Measurements from ENCODE around the gene MZT2B. TPM values are rescaled to one million over a fixed set of nuclear protein-coding genes. Genes with fewer than 3 reads are reported as not detected.
"Not testable (repeated sequence)": the region's sequence is repeated elsewhere in the genome, so short reads cannot be mapped to it uniquely, and the experiment has no call there.

The MZT2B gene
- total RNA-seq, 1 experiment from 2014 or later: 341 TPM

GRCh38 chr2:130162968-130163367, 19.1 kb upstream of the MZT2B start:
- no peaks in the 10 kb centered on the region for H3K4me1 ChIP-seq (ENCODE audit: insufficient read depth, low read length, poor library complexity, severe bottlenecking)
- CTCF ChIA-PET: no interaction called here
- BruUV-seq (replicated peaks): no TSS peak
- no peaks in the 10 kb centered on the region for H3K9me3 ChIP-seq (ENCODE audit: low read depth, low read length, poor library complexity, severe bottlenecking)
- POLR2A ChIA-PET (ENCODE audit: low non-redundant PET): no interaction called here
- peaks cover 29% of the 10 kb centered on the region for H3K36me3 ChIP-seq (ENCODE audit: insufficient read depth, low read length, poor library complexity, severe bottlenecking)
- no peak overlapping the region for H3K4me3 ChIP-seq (ENCODE audit: low read depth, low read length, poor library complexity, severe bottlenecking)
- H3K27ac ChIP-seq (ENCODE audit: low read depth, low read length, poor library complexity, severe bottlenecking): no peak overlapping the region
- TF ChIP-seq CTCF (conservative IDR thresholded peaks at IDR 0.05; ENCODE audit: low read depth, low read length) (no peak), EZH2 (IDR thresholded peaks at IDR 0.05; ENCODE audit: borderline replicate concordance, low read depth, low read length, poor library complexity, severe bottlenecking) (no peak)
- intact Hi-C loops (cut with micrococcal nuclease; ENCODE audit: unreplicated experiment): no loop called here
- no peaks in the 10 kb centered on the region for H3K27me3 ChIP-seq (replicated peaks; ENCODE audit: insufficient read depth, low read depth, low read length, poor library complexity)
- no peak for DNase-seq (ENCODE audit: low spot score)

GRCh38 chr2:130165293-130166016, 16.6 kb upstream of the MZT2B start:
- DNase-seq (ENCODE audit: low spot score): no peak
- Histone ChIP-seq H3K4me1 (ENCODE audit: insufficient read depth, low read length, poor library complexity, severe bottlenecking) (no peaks in the 10 kb centered on the region), H3K9me3 (ENCODE audit: low read depth, low read length, poor library complexity, severe bottlenecking) (no peaks in the 10 kb centered on the region), H3K27me3 (replicated peaks; ENCODE audit: insufficient read depth, low read depth, low read length, poor library complexity) (no peaks in the 10 kb centered on the region), H3K36me3 (ENCODE audit: insufficient read depth, low read length, poor library complexity, severe bottlenecking) (peaks cover 34% of the 10 kb centered on the region), H3K27ac (ENCODE audit: low read depth, low read length, poor library complexity, severe bottlenecking) (no peak overlapping the region), H3K4me3 (ENCODE audit: low read depth, low read length, poor library complexity, severe bottlenecking) (no peak overlapping the region)
- TF ChIP-seq CTCF (conservative IDR thresholded peaks at IDR 0.05; ENCODE audit: low read depth, low read length) (no peak), EZH2 (IDR thresholded peaks at IDR 0.05; ENCODE audit: borderline replicate concordance, low read depth, low read length, poor library complexity, severe bottlenecking) (no peak)
- POLR2A ChIA-PET (ENCODE audit: low non-redundant PET): no interaction called here
- CTCF ChIA-PET: no interaction called here
- BruUV-seq (replicated peaks): no TSS peak
- intact Hi-C loops (cut with micrococcal nuclease; ENCODE audit: unreplicated experiment): no loop called here

- H3K27me3 ChIP-seq (replicated peaks; ENCODE audit: insufficient read depth, low read depth, low read length, poor library complexity); H3K27ac ChIP-seq (ENCODE audit: low read depth, low read length, poor library complexity, severe bottlenecking); H3K4me3 ChIP-seq (ENCODE audit: low read depth, low read length, poor library complexity, severe bottlenecking); DNase-seq (ENCODE audit: low spot score); H3K9me3 ChIP-seq (ENCODE audit: low read depth, low read length, poor library complexity, severe bottlenecking); CTCF ChIA-PET; intact Hi-C loops (cut with micrococcal nuclease; ENCODE audit: unreplicated experiment); H3K4me1 ChIP-seq (ENCODE audit: insufficient read depth, low read length, poor library complexity, severe bottlenecking); BruUV-seq (replicated peaks): not testable (repeated sequence)
- POLR2A ChIA-PET (ENCODE audit: low non-redundant PET): interaction anchor here (0.7 kb wide), 1 partner anchor 1865 kb away, joined by 5 read pairs; no protein-coding TSS in a partner anchor
- H3K36me3 ChIP-seq (ENCODE audit: insufficient read depth, low read length, poor library complexity, severe bottlenecking): peaks cover 40% of the 10 kb centered on the region
These were observed 15.5 kb upstream of the MZT2B start for GRCh38 chr2:130166611-130167010.

- POLR2A ChIA-PET (ENCODE audit: low non-redundant PET); H3K4me1 ChIP-seq (ENCODE audit: insufficient read depth, low read length, poor library complexity, severe bottlenecking); H3K9me3 ChIP-seq (ENCODE audit: low read depth, low read length, poor library complexity, severe bottlenecking); BruUV-seq (replicated peaks); CTCF ChIA-PET; DNase-seq (ENCODE audit: low spot score); H3K27me3 ChIP-seq (replicated peaks; ENCODE audit: insufficient read depth, low read depth, low read length, poor library complexity); intact Hi-C loops (cut with micrococcal nuclease; ENCODE audit: unreplicated experiment); H3K4me3 ChIP-seq (ENCODE audit: low read depth, low read length, poor library complexity, severe bottlenecking); H3K27ac ChIP-seq (ENCODE audit: low read depth, low read length, poor library complexity, severe bottlenecking): not testable (repeated sequence)
- peaks cover 43% of the 10 kb centered on the region for H3K36me3 ChIP-seq (ENCODE audit: insufficient read depth, low read length, poor library complexity, severe bottlenecking)
These were observed 12.9 kb upstream of the MZT2B start for GRCh38 chr2:130169163-130169562.
